Liver (tissue), 9 donors: Measurements from ENCODE around the gene NFYB. TPM values are rescaled to one million over a fixed set of nuclear protein-coding genes. Genes with fewer than 3 reads are reported as not detected.

Source experiments
- DNase-seq: peaks from one replicate; pipeline ENCODE4 v3.0.0-alpha.2; 2017; ENCODE audit warnings: low spot score
- H3K27ac ChIP-seq, 2 donors: one replicate each; pipeline ENCODE4 v1.7.0; 2013; ENCODE audit warnings: inconsistent platforms in 2 of 2, low read length in 2 of 2, control low read depth in 1 of 2, low read depth in 1 of 2, mild to moderate bottlenecking in 1 of 2
- H3K27me3 ChIP-seq, 4 donors: one replicate each; pipeline versions ENCODE4 v1.6.1 to v1.7.0; 2013; ENCODE audit warnings: low read length in 3 of 4, inconsistent platforms in 1 of 4, mild to moderate bottlenecking in 1 of 4, moderate library complexity in 1 of 4; ENCODE audit not compliant: control insufficient read depth in 4 of 4, insufficient read depth in 4 of 4
- H3K36me3 ChIP-seq, 4 donors: one replicate each; pipeline versions ENCODE4 v1.6.1 to v1.7.0; 2013; ENCODE audit warnings: low read length in 3 of 4, mild to moderate bottlenecking in 3 of 4, low read depth in 1 of 4, moderate library complexity in 1 of 4; ENCODE audit not compliant: control insufficient read depth in 4 of 4, insufficient read depth in 3 of 4
- H3K4me1 ChIP-seq, 4 donors: one replicate each; pipeline versions ENCODE4 v1.6.1 to v1.7.0; 2013; ENCODE audit warnings: low read length in 3 of 4, mild to moderate bottlenecking in 3 of 4, moderate library complexity in 1 of 4; ENCODE audit not compliant: control insufficient read depth in 4 of 4, insufficient read depth in 4 of 4
- H3K4me3 ChIP-seq, 3 donors: one replicate each; pipeline versions ENCODE4 v1.6.1 to v1.7.0; 2013; ENCODE audit warnings: low read length in 3 of 3, control low read depth in 1 of 3, low read depth in 1 of 3, mild to moderate bottlenecking in 1 of 3
- H3K9ac ChIP-seq, 2 donors: one replicate each; pipeline ENCODE4 v1.7.0; 2013; ENCODE audit warnings: low read length in 2 of 2, mild to moderate bottlenecking in 2 of 2, moderate library complexity in 2 of 2, control low read depth in 1 of 2, low read depth in 1 of 2
- H3K9me3 ChIP-seq, 4 donors: one replicate each; pipeline versions ENCODE4 v1.6.1 to v1.7.0; 2013; ENCODE audit warnings: low read length in 3 of 4; ENCODE audit not compliant: control insufficient read depth in 4 of 4
- EGR1 ChIP-seq, 2 donors: IDR thresholded peaks; 2 replicates each; pipeline ENCODE4 v1.6.1; 2016 to 2018; ENCODE audit warnings: antibody characterized with exemption in 2 of 2, low read depth in 2 of 2
- FOXA1 ChIP-seq: IDR thresholded peaks from 2 replicates; pipeline ENCODE4 v1.6.1; 2016; ENCODE audit warnings: antibody characterized with exemption
- FOXA2 ChIP-seq: IDR thresholded peaks from 2 replicates; pipeline ENCODE4 v1.6.1; 2016; ENCODE audit warnings: antibody characterized with exemption
- GABPA ChIP-seq, 2 donors: IDR thresholded peaks in 1 of 2; conservative IDR thresholded peaks in 1 of 2; 2 replicates each; pipeline ENCODE4 v1.6.1; 2016; ENCODE audit warnings: antibody characterized with exemption in 2 of 2, mild to moderate bottlenecking in 1 of 2, moderate library complexity in 1 of 2
- HNF4A ChIP-seq, 2 donors: conservative IDR thresholded peaks; 2 replicates each; pipeline ENCODE4 v1.6.1; 2016; ENCODE audit warnings: antibody characterized with exemption in 2 of 2, mild to moderate bottlenecking in 2 of 2
- HNF4G ChIP-seq: IDR thresholded peaks from 2 replicates; pipeline ENCODE4 v1.6.1; 2016; ENCODE audit warnings: antibody characterized with exemption
- JUND ChIP-seq, 2 donors: IDR thresholded peaks; 2 replicates each; pipeline ENCODE4 v1.6.1; 2016; ENCODE audit warnings: antibody characterized with exemption in 2 of 2
- NR2F2 ChIP-seq: IDR thresholded peaks from 2 replicates; pipeline ENCODE4 v1.6.1; 2016; ENCODE audit warnings: antibody characterized with exemption
- RAD21 ChIP-seq, 2 donors: IDR thresholded peaks; 2 replicates each; pipeline ENCODE4 v1.6.1; 2016; ENCODE audit warnings: antibody characterized with exemption in 2 of 2, mild to moderate bottlenecking in 2 of 2
- RXRA ChIP-seq, 2 donors: IDR thresholded peaks; 2 replicates each; pipeline ENCODE4 v1.6.1; 2017 to 2018; ENCODE audit warnings: antibody characterized with exemption in 2 of 2, mild to moderate bottlenecking in 1 of 2
- SP1 ChIP-seq: IDR thresholded peaks from 2 replicates; pipeline ENCODE4 v1.6.1; 2018; ENCODE audit warnings: antibody characterized with exemption, mild to moderate bottlenecking
- TAF1 ChIP-seq: conservative IDR thresholded peaks from 2 replicates; pipeline ENCODE4 v1.6.1; 2016; ENCODE audit warnings: antibody characterized with exemption, mild to moderate bottlenecking
- YY1 ChIP-seq: IDR thresholded peaks from 2 replicates; pipeline ENCODE4 v1.6.1; 2016; ENCODE audit warnings: antibody characterized with exemption, mild to moderate bottlenecking
- WGBS: extraction: QIAGEN DNeasy Blood & Tissue Kit; methylation state at CpG from one replicate; pipeline ENCODE4 v1.1.7; 2013; 5-methylcytosine and 5-hydroxymethylcytosine counted together
- polyA plus RNA-seq, 2 donors: library from polyadenylated mRNA; stranded (reverse) in 1 of 2; unstranded in 1 of 2; fragments of 200-250 nt in 1 of 2; fragments of >200 nt in 1 of 2; fragmentation: Nextera tagmentation in 1 of 2; extraction: Ambion mirVana in 1 of 2; gene quantifications; one replicate each; pipeline versions ENCODE4 v1.2.1 to v1.2.3, GENCODE V29; 2013 to 2015
- total RNA-seq, 2 donors: library from RNA; depleted of rRNA; stranded (reverse); fragments of >200 nt; gene quantifications; one replicate each; pipeline ENCODE4 v1.2.3, GENCODE V29; 2014
- TF ChIP-seq, protein P1 (sequence below): IDR thresholded peaks from 2 replicates; pipeline ENCODE4 v1.6.1; 2016; ENCODE audit warnings: antibody characterized with exemption
- TF ChIP-seq, protein P2 (sequence below): IDR thresholded peaks from 2 replicates; pipeline ENCODE4 v1.6.1; 2016; ENCODE audit warnings: antibody characterized with exemption
- TF ChIP-seq, protein P3 (sequence below): IDR thresholded peaks from 2 replicates; pipeline ENCODE4 v1.6.1; 2016; ENCODE audit warnings: antibody characterized with exemption, mild to moderate bottlenecking
- TF ChIP-seq, protein P4 (sequence below): fragments of 150-350 bp; IDR thresholded peaks from 2 replicates; pipeline ENCODE4 v1.5.1; 2017; ENCODE audit warnings: improper control_type of control experiment, low read depth, low read length; ENCODE audit not compliant: missing input control
- TF ChIP-seq, protein P5 (sequence below): IDR thresholded peaks from 2 replicates; pipeline ENCODE4 v1.6.1; 2016; ENCODE audit warnings: antibody characterized with exemption
- donor health status: healthy.
- donor health status: healthy.
- donor health status: healthy.
- donor health status: healthy.
- donor health status: healthy.

NFYB gene
- total and polyA plus RNA-seq, 4 donors: 7.6 to 14.6 (median 11.5) TPM

DNA sequence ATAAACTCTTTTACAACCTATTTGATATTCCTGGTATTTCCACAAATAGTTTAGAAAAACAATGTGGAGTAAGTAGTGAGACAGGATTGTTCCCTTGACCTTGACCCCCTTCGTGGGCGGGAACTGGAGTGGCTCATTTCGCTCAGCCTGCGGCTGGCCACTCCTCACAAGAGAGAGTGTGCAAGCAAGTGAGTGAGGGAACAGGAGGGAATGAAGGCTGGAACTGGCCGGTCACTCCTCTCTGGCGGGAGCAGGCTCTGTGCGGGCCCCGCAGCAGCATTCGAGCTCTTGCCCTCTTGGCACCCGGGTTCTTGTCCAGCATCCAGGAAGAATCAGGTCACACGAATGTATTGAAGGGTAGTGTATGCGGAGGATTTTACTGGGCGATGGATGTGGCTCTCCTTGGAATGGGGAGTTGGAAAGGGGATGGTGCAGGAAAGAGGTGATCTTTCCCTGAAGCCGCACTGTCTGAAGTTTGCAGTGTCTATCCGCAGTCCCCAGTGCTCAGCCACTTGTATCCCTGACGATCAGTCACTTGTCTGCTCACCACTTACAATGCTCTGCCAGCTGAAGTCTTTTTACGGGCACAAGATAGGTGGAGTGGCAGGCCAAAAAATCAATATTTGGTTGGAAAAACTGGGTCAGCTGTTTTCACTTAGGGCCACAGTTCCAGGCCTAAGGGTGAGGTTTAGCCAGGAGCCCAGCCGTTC is 49.6 kb upstream of the NFYB start:
- H3K9me3 ChIP-seq: peaks cover 0 to 18% (median 10%) of the 10 kb centered on the region in 4 donors
- no peak for DNase-seq
- H3K36me3 ChIP-seq: no peaks in the 10 kb centered on the region
- peak overlapping the region; percentile 23 to 33 (median 32) for H3K4me3 ChIP-seq
- peaks cover 0 to 15% (median 11%) of the 10 kb centered on the region in 4 donors for H3K4me1 ChIP-seq
- H3K9ac ChIP-seq: peak overlapping the region in 1 of 2 donors; percentile 28
- H3K27ac ChIP-seq: peak overlapping the region; percentile 62 to 71
- H3K27me3 ChIP-seq: no peaks in the 10 kb centered on the region
- TF ChIP-seq EGR1 (IDR thresholded peaks at IDR 0.05; ENCODE audit: low read depth in 2 of 2): peak in 1 of 2 donors; percentile 54
- TF ChIP-seq HNF4A (conservative IDR thresholded peaks at IDR 0.05): peak; percentile 40 to 45
- TF ChIP-seq, protein P1, sequence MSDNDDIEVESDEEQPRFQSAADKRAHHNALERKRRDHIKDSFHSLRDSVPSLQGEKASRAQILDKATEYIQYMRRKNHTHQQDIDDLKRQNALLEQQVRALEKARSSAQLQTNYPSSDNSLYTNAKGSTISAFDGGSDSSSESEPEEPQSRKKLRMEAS: no peak
- TF ChIP-seq, protein P2, sequence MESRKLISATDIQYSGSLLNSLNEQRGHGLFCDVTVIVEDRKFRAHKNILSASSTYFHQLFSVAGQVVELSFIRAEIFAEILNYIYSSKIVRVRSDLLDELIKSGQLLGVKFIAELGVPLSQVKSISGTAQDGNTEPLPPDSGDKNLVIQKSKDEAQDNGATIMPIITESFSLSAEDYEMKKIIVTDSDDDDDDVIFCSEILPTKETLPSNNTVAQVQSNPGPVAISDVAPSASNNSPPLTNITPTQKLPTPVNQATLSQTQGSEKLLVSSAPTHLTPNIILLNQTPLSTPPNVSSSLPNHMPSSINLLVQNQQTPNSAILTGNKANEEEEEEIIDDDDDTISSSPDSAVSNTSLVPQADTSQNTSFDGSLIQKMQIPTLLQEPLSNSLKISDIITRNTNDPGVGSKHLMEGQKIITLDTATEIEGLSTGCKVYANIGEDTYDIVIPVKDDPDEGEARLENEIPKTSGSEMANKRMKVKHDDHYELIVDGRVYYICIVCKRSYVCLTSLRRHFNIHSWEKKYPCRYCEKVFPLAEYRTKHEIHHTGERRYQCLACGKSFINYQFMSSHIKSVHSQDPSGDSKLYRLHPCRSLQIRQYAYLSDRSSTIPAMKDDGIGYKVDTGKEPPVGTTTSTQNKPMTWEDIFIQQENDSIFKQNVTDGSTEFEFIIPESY: peak; percentile 43
- TF ChIP-seq, protein P3, sequence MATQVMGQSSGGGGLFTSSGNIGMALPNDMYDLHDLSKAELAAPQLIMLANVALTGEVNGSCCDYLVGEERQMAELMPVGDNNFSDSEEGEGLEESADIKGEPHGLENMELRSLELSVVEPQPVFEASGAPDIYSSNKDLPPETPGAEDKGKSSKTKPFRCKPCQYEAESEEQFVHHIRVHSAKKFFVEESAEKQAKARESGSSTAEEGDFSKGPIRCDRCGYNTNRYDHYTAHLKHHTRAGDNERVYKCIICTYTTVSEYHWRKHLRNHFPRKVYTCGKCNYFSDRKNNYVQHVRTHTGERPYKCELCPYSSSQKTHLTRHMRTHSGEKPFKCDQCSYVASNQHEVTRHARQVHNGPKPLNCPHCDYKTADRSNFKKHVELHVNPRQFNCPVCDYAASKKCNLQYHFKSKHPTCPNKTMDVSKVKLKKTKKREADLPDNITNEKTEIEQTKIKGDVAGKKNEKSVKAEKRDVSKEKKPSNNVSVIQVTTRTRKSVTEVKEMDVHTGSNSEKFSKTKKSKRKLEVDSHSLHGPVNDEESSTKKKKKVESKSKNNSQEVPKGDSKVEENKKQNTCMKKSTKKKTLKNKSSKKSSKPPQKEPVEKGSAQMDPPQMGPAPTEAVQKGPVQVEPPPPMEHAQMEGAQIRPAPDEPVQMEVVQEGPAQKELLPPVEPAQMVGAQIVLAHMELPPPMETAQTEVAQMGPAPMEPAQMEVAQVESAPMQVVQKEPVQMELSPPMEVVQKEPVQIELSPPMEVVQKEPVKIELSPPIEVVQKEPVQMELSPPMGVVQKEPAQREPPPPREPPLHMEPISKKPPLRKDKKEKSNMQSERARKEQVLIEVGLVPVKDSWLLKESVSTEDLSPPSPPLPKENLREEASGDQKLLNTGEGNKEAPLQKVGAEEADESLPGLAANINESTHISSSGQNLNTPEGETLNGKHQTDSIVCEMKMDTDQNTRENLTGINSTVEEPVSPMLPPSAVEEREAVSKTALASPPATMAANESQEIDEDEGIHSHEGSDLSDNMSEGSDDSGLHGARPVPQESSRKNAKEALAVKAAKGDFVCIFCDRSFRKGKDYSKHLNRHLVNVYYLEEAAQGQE: no peak
- TF ChIP-seq RXRA (IDR thresholded peaks at IDR 0.05): peak; percentile 24 to 54
- TF ChIP-seq FOXA2: no peak
- TF ChIP-seq NR2F2: no peak
- TF ChIP-seq, protein P4, sequence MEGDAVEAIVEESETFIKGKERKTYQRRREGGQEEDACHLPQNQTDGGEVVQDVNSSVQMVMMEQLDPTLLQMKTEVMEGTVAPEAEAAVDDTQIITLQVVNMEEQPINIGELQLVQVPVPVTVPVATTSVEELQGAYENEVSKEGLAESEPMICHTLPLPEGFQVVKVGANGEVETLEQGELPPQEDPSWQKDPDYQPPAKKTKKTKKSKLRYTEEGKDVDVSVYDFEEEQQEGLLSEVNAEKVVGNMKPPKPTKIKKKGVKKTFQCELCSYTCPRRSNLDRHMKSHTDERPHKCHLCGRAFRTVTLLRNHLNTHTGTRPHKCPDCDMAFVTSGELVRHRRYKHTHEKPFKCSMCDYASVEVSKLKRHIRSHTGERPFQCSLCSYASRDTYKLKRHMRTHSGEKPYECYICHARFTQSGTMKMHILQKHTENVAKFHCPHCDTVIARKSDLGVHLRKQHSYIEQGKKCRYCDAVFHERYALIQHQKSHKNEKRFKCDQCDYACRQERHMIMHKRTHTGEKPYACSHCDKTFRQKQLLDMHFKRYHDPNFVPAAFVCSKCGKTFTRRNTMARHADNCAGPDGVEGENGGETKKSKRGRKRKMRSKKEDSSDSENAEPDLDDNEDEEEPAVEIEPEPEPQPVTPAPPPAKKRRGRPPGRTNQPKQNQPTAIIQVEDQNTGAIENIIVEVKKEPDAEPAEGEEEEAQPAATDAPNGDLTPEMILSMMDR: no peak
- TF ChIP-seq HNF4G: no peak
- TF ChIP-seq SP1: peak; percentile 27
- TF ChIP-seq RAD21 (IDR thresholded peaks at IDR 0.05): peak; percentile 11 to 17
- TF ChIP-seq JUND (IDR thresholded peaks at IDR 0.05): peak in 1 of 2 donors; percentile 65
- no peak for TF ChIP-seq FOXA1
- TF ChIP-seq YY1: peak; percentile 53
- TF ChIP-seq GABPA (IDR thresholded peaks at IDR 0.05 in 1 of 2, conservative IDR thresholded peaks at IDR 0.05 in 1 of 2): no peak
- TF ChIP-seq, protein P5, sequence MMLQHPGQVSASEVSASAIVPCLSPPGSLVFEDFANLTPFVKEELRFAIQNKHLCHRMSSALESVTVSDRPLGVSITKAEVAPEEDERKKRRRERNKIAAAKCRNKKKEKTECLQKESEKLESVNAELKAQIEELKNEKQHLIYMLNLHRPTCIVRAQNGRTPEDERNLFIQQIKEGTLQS: no peak
- no peak for TF ChIP-seq TAF1
- 44% methylated on average over 18 of the region's 18 CpGs for WGBS
